GM15510 (cell line): ENCODE results near the gene FAM78A.

Experiments
- POLR2A ChIP-seq: IDR thresholded peaks from 3 replicates; pipeline ENCODE4 v1.6.1; 2011; ENCODE audit warnings: borderline replicate concordance; ENCODE audit not compliant: insufficient read length; ENCODE audit errors: extremely low read depth

Gene FAM78A

GRCh38 chr9:131253891-131254491, 22.3 kb downstream of the FAM78A start:
- peak; percentile 26 for TF ChIP-seq POLR2A

GRCh38 chr9:131252120-131252519, 24.2 kb downstream of the FAM78A start:
- TF ChIP-seq POLR2A, result no peak

DNA sequence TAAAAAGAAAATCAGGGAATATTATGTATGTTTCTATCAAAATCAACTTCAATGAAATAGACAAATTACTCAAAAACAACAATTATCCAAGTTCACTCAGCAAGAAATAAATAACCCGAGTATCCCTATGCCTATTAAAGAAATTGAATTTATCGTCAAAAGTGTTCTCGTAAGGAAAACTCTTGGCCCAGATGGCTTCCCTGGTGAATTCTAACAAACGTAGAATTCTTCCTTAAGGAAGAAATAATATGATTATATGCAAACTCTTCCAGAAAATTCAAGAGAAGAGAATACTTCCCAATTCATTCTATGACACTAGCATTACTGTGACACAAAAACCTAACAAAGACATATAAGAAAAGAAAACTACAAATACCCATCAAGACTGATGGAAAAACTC, 29.7 kb downstream of the FAM78A start:
- no peak for TF ChIP-seq POLR2A

DNA sequence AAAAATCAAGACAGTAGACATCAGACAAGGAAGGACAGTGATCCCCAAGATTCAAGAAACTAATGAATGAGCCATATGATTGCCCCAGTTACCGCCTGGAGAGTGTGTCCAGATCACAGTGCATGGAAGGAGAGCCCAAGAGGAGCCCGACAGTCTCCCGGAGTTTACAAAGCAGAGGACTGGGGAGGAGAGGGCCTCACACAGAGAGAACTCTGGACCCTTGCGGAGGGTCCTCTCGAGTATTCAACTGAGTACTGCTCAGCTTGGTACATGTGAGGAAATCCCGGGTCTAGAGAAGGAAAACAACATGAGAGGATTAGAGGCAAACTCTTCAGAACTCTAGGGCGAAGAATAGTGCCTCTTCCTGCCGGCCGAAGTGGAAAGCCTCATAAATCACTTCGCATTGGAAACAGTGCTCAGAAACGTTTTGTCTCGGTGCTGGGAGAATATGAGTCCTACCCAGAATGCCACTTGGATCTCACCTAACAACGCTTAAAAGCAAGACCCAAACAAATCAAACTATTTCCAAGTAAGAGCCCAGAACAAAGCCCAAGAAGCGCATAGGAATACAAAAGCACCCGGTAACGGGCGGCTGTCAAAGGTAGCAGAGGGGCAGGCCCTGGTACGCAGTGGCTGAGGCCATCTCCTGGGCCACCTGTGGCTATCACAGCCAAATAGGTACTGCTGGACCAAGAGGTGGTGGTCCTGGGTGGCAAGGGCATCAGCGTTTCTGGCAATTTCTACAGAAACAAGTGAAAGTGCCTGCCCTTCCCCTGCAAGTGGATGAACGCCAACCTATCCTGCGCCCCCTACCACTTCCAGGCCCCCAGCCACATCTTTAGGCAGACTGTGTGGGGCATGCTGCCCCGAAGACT, 36.0 kb downstream of the FAM78A start:
- no peak for TF ChIP-seq POLR2A

DNA sequence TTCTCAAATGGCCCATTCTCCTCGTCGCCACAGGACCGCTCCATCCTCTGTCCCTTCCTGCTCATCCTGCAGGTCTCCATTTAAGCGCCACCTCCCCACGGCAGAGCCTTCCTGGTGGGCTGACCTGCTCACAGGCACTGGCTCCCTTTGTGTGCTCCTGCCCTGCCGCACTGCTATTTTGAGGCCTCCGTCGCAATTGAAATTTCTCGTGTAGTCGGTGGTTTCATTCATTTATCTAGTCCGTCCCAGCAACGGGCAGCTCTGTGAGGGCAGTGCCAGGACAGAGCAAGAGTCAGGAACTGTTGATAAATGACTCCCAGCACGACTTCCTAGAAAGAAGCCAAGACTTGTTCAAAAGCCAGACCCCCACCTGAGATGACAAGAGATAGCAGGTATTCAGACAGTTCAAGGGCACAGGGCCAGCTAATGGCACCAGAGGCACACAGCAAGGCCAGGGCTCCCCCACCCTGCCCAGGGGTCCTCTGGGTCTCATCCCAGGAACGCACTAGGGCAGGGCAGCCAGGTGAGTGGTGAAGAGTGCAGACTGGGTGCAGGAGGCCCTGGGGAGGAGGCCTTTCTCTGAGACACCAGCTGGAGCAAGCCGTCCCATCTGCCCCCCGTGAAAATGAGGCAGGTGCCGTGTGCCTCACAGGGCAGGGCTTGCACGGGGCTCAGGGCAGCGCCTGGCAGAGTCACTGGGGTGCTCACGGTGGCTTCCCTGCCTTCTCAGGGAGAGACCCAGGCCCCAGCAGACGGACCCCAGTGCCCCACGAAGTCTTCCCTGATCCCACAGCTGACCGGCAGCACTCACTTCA, 36.9 kb downstream of the FAM78A start:
- no peak for TF ChIP-seq POLR2A

DNA sequence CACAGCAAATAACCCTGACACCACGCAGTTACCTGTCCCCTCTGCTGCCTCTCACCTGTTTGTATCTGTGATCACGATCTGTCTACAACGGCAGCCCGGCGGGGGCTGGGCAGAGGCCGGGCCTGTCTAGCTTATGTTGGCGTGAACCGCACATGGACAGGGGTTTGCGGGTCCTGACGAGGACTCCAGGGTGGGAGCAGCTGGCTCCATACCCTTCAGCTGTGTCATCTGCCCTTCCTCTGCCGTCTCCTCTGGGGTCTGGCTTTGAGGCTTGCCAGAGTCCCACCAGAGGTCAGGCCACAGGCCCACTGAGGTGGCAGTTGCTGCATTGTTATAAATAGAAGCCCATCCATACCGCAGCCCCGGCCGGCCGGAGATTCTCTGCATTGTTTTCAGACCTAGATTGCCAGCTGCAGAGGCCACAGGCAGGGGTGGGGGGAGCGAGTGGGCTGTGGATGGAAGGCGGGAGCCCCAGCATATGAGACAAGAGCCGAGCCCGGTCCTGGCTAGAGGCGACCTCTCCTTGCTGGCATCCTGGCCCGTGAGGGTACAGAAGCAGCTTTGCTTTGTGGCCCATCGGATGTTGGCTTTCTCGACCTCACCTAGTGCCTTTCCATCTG, 37.8 kb downstream of the FAM78A start:
- TF ChIP-seq POLR2A, result no peak

DNA sequence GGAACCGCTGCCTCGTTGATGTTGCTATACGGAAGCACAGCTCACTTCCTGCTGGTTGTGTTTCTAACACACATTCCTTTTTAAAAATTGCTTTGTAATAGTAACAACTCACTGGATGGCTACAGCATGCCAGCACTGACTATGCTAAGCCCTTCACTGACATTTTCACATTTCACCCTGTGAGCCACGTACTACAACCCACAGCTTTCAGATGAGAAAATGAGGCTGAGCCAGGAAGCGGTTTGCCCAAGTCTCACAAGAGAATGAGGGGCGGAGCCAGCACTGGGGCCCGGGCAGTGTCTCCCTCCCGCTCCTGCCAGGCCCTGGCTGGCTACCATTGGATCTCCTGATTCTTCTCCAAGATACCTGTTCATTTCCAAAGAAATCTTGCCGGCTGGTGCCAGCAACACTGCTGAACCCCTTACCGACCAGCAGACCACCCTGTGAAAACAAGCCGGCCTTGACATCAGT, 38.3 kb downstream of the FAM78A start:
- TF ChIP-seq POLR2A, result peak; percentile 63

DNA sequence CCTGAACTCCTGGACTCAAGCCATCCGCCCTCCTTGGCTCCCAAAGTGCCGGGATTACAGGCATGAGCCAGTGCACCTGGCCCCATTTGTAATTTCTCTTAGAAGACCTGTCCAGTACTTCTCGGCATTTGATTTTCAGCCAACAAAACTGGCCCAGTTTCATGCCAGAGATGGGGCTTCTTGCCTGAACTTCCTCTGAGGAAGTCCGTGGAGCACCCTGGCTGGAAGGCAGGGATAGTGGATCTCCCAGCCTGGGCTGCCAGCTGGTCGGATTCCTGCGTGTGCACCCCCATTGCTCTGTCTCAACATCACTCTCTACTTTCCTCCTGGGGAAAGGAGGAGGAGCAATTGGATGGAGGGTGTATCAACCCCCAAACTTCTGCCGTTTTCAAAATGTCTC, 39.0 kb downstream of the FAM78A start:
- TF ChIP-seq POLR2A, result no peak

GRCh38 chr9:131236761-131237160, 39.5 kb downstream of the FAM78A start:
- TF ChIP-seq POLR2A, result no peak

- no peak for TF ChIP-seq POLR2A
Measured at GRCh38 chr9:131236161-131236560, 40.1 kb downstream of the FAM78A start.

GRCh38 chr9:131235480-131235851, 40.8 kb downstream of the FAM78A start:
- TF ChIP-seq POLR2A, result no peak

GRCh38 chr9:131234799-131235479, 41.4 kb downstream of the FAM78A start:
- no peak for TF ChIP-seq POLR2A

DNA sequence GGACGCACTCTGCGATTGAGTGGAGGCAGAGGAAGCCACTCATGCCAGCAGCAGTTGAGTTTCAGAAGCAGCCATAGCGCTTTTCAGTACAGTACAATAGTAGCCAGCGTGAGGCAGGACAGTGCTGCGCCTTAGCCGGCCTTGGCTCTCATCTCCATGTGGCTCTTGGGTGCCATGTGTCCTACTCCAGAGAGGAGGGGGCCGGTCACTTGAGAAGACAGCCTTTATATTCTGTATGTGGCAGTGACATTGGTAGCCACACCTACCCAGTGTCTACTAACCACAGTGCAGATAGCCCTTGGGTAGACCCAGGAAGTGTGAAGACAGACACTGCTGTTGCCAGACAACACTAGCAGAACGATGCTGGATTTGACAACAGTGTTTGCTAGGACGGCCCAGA, 42.3 kb downstream of the FAM78A start:
- TF ChIP-seq POLR2A, result no peak

GRCh38 chr9:131233556-131233955, 42.8 kb downstream of the FAM78A start:
- no peak for TF ChIP-seq POLR2A
